Stimulated activated memory B cell treated with anti-CD40 and anti-IgM and Interleukin-4, amounts not matched to agents 10 μg/mL and 1 μg/mL and 100 μg/mL, for 72 hours (primary cell): ENCODE results near the gene CDNF.
A peak's percentile ranks its signal among the peaks of the same experiment; 100 is the strongest.
"Not testable (repeated sequence)": the region's sequence is repeated elsewhere in the genome, so short reads cannot be mapped to it uniquely, and the experiment has no call there.

Experiments used
- ATAC-seq: fragments of 150-1000 bp; cut with Tn5 transposase; 2 replicates; pipeline ENCODE4 v1.10.0; 2021
- H3K27ac Mint-ChIP-seq: one replicate; pipeline ENCODE4 v1.8.0; 2022; ENCODE audit warnings: mild to moderate bottlenecking, mixed read lengths
- H3K27me3 Mint-ChIP-seq: one replicate; pipeline ENCODE4 v1.8.0; 2022; ENCODE audit warnings: mixed read lengths
- H3K36me3 Mint-ChIP-seq: one replicate; pipeline ENCODE4 v1.8.0; 2022; ENCODE audit warnings: mixed read lengths
- H3K4me1 Mint-ChIP-seq: one replicate; pipeline ENCODE4 v1.8.0; 2022; ENCODE audit warnings: mixed read lengths
- H3K4me3 Mint-ChIP-seq: one replicate; pipeline ENCODE4 v1.8.0; 2022; ENCODE audit warnings: mild to moderate bottlenecking, moderate library complexity, mixed read lengths
- H3K9me3 Mint-ChIP-seq: one replicate; pipeline ENCODE4 v1.8.0; 2022; ENCODE audit warnings: mixed read lengths

CDNF gene

GRCh38 chr10:14837757-14838581 lies at the start of gene CDNF, which contains the start of the genes HSPA14 and MSANTD7:
Gene CDNF (minus strand): TSS chr10:14838037. CDS start chr10:14837946, 91 bp downstream.
Gene HSPA14 (plus strand): TSS chr10:14838306. CDS start chr10:14838403, 97 bp downstream.
Gene MSANTD7 (plus strand): TSS chr10:14838306. CDS start chr10:14842285, 3,979 bp downstream.
- Mint-ChIP-seq H3K27ac (peak within 1 kb of the TSS; percentile 97), H3K4me1 (peaks cover 16% of the 10 kb centered on the region)

GRCh38 chr10:14884082-14884481 lies 46.2 kb upstream of the CDNF start:
- Mint-ChIP-seq H3K4me3 (no peak overlapping the region), H3K27me3 (no peaks in the 10 kb centered on the region), H3K36me3 (peaks cover 8% of the 10 kb centered on the region), H3K27ac (no peak overlapping the region), H3K4me1 (peaks cover 11% of the 10 kb centered on the region), H3K9me3 (no peaks in the 10 kb centered on the region)
- ATAC-seq: no peak

More at GRCh38 chr10:14837757-14838581, at the start of gene CDNF, which contains the start of the genes HSPA14 and MSANTD7:
- Mint-ChIP-seq H3K27me3 (no peaks in the 10 kb centered on the region), H3K9me3 (no peaks in the 10 kb centered on the region), H3K4me3 (peak within 1 kb of the TSS; percentile 98), H3K36me3 (peaks cover 12% of the 10 kb centered on the region)
- ATAC-seq: peak; percentile 97

- H3K4me3 Mint-ChIP-seq: peak overlapping the region; percentile 92
- H3K4me1 Mint-ChIP-seq: peaks cover 35% of the 10 kb centered on the region
- no peak overlapping the region for H3K27ac Mint-ChIP-seq
- peaks cover 8% of the 10 kb centered on the region for H3K36me3 Mint-ChIP-seq
- H3K27me3 Mint-ChIP-seq: no peaks in the 10 kb centered on the region
- H3K9me3 Mint-ChIP-seq: no peaks in the 10 kb centered on the region
- no peak for ATAC-seq
Measured at GRCh38 chr10:14880229-14880628, 42.4 kb upstream of the CDNF start.

- no peak for ATAC-seq
- no peaks in the 10 kb centered on the region for H3K9me3 Mint-ChIP-seq
- H3K4me1 Mint-ChIP-seq: peaks cover 35% of the 10 kb centered on the region
- peak overlapping the region; percentile 90 for H3K27ac Mint-ChIP-seq
- H3K4me3 Mint-ChIP-seq: peak overlapping the region; percentile 92
- no peaks in the 10 kb centered on the region for H3K27me3 Mint-ChIP-seq
- peaks cover 8% of the 10 kb centered on the region for H3K36me3 Mint-ChIP-seq
Measured at GRCh38 chr10:14879928-14880193, 42.0 kb upstream of the CDNF start.

GRCh38 chr10:14879124-14879927 lies 41.5 kb upstream of the CDNF start:
- ATAC-seq: peak; percentile 6
- Mint-ChIP-seq H3K36me3 (peaks cover 8% of the 10 kb centered on the region), H3K4me3 (peak overlapping the region; percentile 92), H3K4me1 (peaks cover 35% of the 10 kb centered on the region), H3K27ac (peak overlapping the region; percentile 90), H3K27me3 (no peaks in the 10 kb centered on the region), H3K9me3 (no peaks in the 10 kb centered on the region)

- Mint-ChIP-seq H3K27me3 (no peaks in the 10 kb centered on the region), H3K36me3 (peaks cover 8% of the 10 kb centered on the region), H3K27ac (peak within 1 kb of the TSS; percentile 90), H3K4me3 (peak within 1 kb of the TSS; percentile 92), H3K9me3 (no peaks in the 10 kb centered on the region), H3K4me1 (peaks cover 35% of the 10 kb centered on the region)
- peak; percentile 99 for ATAC-seq
Measured at GRCh38 chr10:14878266-14879123, 40.7 kb upstream of the CDNF start, which contains the start of gene SUV39H2. Gene SUV39H2 (plus strand): TSS chr10:14878866. CDS start chr10:14878889, 23 bp downstream.

GRCh38 chr10:14876764-14877163 lies 38.9 kb upstream of the CDNF start:
- peak overlapping the region; percentile 92 for H3K4me3 Mint-ChIP-seq
- peak overlapping the region; percentile 21 for H3K27ac Mint-ChIP-seq
- H3K9me3 Mint-ChIP-seq: no peaks in the 10 kb centered on the region
- H3K27me3 Mint-ChIP-seq: no peaks in the 10 kb centered on the region
- peaks cover under 1% of the 10 kb centered on the region for H3K36me3 Mint-ChIP-seq
- ATAC-seq: no peak
- H3K4me1 Mint-ChIP-seq: peaks cover 35% of the 10 kb centered on the region

- Mint-ChIP-seq H3K27ac (no peak overlapping the region), H3K27me3 (no peaks in the 10 kb centered on the region), H3K9me3 (no peaks in the 10 kb centered on the region), H3K4me3 (no peak overlapping the region), H3K36me3 (no peaks in the 10 kb centered on the region), H3K4me1 (peaks cover 35% of the 10 kb centered on the region)
- no peak for ATAC-seq
Measured at GRCh38 chr10:14875941-14876340, 38.1 kb upstream of the CDNF start.

- no peak for ATAC-seq
- Mint-ChIP-seq H3K27me3 (no peaks in the 10 kb centered on the region), H3K4me1 (peaks cover 23% of the 10 kb centered on the region), H3K27ac (no peak overlapping the region), H3K36me3 (peaks cover 13% of the 10 kb centered on the region), H3K4me3 (no peak overlapping the region), H3K9me3 (no peaks in the 10 kb centered on the region)
Measured at GRCh38 chr10:14873090-14873760, 35.4 kb upstream of the CDNF start.

- H3K27ac Mint-ChIP-seq: not testable (repeated sequence)
- H3K36me3 Mint-ChIP-seq: peaks cover 43% of the 10 kb centered on the region
Measured at GRCh38 chr10:14864871-14865270, 27.0 kb upstream of the CDNF start.

GRCh38 chr10:14864466-14864865 lies 26.6 kb upstream of the CDNF start:
- H3K9me3 Mint-ChIP-seq, H3K27me3 Mint-ChIP-seq, ATAC-seq, H3K4me1 Mint-ChIP-seq, H3K27ac Mint-ChIP-seq, H3K4me3 Mint-ChIP-seq: not testable (repeated sequence)
- peaks cover 40% of the 10 kb centered on the region for H3K36me3 Mint-ChIP-seq

More at GRCh38 chr10:14864871-14865270, 27.0 kb upstream of the CDNF start:
- H3K9me3 Mint-ChIP-seq, ATAC-seq, H3K27me3 Mint-ChIP-seq, H3K4me3 Mint-ChIP-seq, H3K4me1 Mint-ChIP-seq: not testable (repeated sequence)

- no peaks in the 10 kb centered on the region for H3K27me3 Mint-ChIP-seq
- H3K36me3 Mint-ChIP-seq: peaks cover 55% of the 10 kb centered on the region
- no peaks in the 10 kb centered on the region for H3K9me3 Mint-ChIP-seq
- peaks cover 6% of the 10 kb centered on the region for H3K4me1 Mint-ChIP-seq
- H3K27ac Mint-ChIP-seq: peak overlapping the region; percentile 31
- H3K4me3 Mint-ChIP-seq: no peak overlapping the region
- ATAC-seq: no peak
Measured at GRCh38 chr10:14860791-14861190, 23.0 kb upstream of the CDNF start.

GRCh38 chr10:14859775-14860174 lies 21.9 kb upstream of the CDNF start:
- Mint-ChIP-seq H3K36me3 (peaks cover 56% of the 10 kb centered on the region), H3K27ac (no peak overlapping the region), H3K9me3 (no peaks in the 10 kb centered on the region), H3K4me3 (no peak overlapping the region), H3K27me3 (no peaks in the 10 kb centered on the region), H3K4me1 (peaks cover 6% of the 10 kb centered on the region)
- ATAC-seq: no peak

- no peak for ATAC-seq
- Mint-ChIP-seq H3K36me3 (peaks cover 57% of the 10 kb centered on the region), H3K27ac (no peak overlapping the region), H3K4me1 (peaks cover 6% of the 10 kb centered on the region), H3K27me3 (no peaks in the 10 kb centered on the region), H3K4me3 (no peak overlapping the region), H3K9me3 (no peaks in the 10 kb centered on the region)
Measured at GRCh38 chr10:14859043-14859442, 21.2 kb upstream of the CDNF start.
